HG03521 (cell line): Measurements from ENCODE around the gene MYRF.

ENCODE experiments used
- ATAC-seq: cut with Tn5 transposase; IDR thresholded peaks from one replicate; pipeline ENCODE4 v1.9.1; 2021; ENCODE audit warnings: mild to moderate bottlenecking, moderate library complexity; ENCODE audit not compliant: unreplicated experiment

MYRF gene

DNA sequence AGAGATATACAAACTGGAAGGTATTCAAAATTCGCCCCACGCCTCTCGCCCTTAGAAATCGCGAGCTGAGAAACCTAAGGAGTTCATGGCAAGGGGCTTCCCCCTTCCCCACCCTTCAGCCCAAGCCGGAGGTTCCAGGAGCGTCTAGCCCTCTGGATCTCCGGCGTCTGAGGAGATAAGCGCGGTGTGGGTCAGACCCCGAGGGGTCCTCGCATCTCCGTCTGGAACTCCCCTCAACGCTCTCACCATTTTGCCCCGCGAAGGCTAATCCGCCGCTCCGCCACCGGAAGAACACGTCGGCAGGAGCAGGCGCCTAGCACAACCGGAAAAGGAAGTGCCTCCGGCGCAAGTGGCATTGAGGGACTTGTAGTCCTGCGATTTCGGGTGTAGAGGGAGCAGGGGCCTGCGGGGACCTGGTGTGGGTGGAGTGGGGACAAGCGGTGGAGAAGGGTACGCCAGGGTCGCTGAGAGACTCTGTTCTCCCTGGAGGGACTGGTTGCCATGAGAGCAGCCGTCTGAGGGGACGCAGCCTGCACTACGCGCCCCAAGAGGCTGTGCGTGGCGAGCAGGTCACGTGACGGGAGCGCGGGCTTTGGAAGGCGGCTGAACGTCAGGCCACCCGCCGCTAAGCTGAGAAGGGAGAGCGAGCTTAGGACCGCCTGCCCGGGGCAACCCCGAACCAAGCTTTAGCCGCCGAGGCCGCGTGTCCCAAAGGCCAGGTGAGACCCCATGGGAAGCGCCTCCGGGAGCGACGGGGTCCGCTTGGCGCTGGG is 40.1 kb downstream of the MYRF start, which contains the start of the genes FEN1 and TMEM258:
FEN1 (plus strand) TSS at position 602 of the 773 bp plus-strand sequence. CDS start 2,451 bp downstream, outside the sequence.
TMEM258 (minus strand) TSS at position 290 of the 773 bp plus-strand sequence; CDS start at position 249, 41 bp downstream.
- ATAC-seq: peak; percentile 80

DNA sequence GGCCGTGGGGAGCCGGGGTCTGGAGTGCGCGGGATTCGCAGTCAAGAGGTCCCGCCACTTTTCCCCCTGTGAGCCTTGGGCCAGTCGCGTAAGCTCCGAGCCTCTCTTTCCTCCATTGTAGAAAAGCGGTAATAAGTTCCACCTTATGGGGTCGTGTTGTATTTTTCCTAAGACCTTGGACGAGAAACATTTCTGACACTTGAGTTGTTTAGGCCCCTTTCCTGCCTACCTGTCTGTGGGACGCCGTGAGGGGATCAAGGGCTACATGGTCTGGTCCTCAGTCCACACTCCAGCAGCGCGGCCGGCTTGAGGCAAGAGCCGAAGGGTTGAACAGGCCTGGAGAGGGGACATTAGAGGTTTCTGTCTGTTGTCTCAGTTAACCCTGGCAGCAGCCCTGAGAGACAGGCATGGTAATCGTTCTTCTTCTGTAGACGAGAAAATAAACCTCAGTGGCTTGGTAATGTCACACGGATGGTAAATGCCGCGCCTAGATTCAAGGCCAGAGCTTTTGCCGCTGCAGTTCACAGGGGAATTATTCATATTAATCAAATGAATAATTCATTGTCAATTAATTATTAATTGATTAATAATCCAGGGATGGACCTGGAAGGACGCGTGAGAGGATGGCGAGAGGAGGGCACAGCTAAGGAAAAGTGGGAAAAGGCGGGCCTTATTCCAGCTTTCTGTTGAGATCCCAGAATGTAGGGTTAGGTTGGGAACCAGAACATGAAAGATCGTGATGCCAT is 40.8 kb downstream of the MYRF start:
- no peak for ATAC-seq

DNA sequence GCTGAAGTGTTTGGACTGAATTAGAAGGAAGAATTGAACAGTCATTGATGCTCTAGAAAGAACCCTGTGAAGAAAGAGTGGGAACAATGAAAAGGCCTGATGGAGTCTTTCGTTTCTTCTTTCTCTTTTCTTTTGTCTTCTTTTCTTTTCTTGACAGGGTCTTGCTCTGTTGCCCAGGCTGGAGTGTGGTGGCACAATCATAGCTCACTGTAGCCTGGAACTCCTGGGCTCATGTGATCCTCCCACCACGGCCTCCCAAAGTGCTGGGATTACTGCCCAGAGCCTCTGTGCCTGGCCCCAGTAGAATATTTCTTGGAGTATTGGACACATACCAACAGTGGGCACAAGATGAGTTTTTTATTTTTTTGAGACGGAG is 41.4 kb downstream of the MYRF start:
- ATAC-seq: no peak

DNA sequence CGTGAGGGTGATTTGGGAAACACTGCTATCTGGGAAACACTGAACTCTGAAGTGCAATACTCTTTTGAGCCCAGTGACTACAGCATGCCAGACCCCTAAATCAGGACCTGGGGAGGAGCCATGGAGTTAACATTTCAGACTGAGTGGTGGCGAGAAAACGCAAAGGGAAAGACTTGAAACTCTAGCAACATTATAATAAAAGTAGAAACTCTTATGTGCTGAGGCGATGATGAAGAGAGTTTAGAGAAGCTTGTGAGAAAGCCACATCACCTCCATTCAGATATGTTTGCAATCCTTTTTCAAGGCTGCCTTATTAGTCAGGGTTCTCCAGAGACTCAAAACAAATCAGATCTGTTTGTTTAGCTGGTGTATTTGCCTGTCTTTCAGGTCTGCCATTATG is 42.1 kb downstream of the MYRF start:
- no peak for ATAC-seq

DNA sequence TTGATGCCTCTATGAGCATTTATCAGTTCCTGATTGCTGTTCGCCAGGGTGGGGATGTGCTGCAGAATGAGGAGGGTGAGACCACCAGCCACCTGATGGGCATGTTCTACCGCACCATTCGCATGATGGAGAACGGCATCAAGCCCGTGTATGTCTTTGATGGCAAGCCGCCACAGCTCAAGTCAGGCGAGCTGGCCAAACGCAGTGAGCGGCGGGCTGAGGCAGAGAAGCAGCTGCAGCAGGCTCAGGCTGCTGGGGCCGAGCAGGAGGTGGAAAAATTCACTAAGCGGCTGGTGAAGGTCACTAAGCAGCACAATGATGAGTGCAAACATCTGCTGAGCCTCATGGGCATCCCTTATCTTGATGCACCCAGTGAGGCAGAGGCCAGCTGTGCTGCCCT is 43.0 kb downstream of the MYRF start:
- ATAC-seq: no peak

DNA sequence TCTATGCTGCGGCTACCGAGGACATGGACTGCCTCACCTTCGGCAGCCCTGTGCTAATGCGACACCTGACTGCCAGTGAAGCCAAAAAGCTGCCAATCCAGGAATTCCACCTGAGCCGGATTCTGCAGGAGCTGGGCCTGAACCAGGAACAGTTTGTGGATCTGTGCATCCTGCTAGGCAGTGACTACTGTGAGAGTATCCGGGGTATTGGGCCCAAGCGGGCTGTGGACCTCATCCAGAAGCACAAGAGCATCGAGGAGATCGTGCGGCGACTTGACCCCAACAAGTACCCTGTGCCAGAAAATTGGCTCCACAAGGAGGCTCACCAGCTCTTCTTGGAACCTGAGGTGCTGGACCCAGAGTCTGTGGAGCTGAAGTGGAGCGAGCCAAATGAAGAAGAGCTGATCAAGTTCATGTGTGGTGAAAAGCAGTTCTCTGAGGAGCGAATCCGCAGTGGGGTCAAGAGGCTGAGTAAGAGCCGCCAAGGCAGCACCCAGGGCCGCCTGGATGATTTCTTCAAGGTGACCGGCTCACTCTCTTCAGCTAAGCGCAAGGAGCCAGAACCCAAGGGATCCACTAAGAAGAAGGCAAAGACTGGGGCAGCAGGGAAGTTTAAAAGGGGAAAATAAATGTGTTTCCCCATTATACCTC is 43.6 kb downstream of the MYRF start:
- ATAC-seq: no peak

DNA sequence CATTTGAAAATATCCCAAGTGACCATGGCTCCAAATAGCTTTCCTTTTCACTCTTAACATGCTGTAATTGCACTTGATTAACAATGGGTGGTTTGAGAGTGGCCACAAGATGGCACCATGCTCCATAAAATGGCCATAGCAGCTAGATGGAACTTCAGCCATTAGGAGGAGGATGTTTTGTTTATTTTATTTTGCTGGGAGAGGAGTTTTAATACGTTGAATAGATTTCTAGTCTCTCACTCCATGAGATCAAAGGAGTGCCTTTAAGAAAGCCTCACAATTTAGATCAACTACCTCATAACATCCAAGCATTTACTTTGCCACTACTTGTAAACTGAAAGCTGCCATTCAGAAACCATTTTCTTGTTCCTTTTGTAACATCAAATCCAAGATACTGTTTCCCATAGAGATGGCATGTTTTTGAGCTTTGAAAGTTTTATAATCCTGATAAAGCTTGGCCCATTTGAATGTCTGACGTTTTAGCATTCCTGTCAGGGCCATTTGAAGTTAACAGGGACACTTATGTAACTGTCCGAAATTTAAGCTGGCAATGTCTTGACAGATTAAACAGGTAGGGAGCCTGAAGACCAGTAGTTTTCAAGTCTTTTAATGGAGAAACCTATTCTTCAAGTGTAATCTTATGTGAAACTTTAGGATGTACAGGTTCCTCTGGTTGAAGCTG is 45.0 kb downstream of the MYRF start:
- no peak for ATAC-seq

DNA sequence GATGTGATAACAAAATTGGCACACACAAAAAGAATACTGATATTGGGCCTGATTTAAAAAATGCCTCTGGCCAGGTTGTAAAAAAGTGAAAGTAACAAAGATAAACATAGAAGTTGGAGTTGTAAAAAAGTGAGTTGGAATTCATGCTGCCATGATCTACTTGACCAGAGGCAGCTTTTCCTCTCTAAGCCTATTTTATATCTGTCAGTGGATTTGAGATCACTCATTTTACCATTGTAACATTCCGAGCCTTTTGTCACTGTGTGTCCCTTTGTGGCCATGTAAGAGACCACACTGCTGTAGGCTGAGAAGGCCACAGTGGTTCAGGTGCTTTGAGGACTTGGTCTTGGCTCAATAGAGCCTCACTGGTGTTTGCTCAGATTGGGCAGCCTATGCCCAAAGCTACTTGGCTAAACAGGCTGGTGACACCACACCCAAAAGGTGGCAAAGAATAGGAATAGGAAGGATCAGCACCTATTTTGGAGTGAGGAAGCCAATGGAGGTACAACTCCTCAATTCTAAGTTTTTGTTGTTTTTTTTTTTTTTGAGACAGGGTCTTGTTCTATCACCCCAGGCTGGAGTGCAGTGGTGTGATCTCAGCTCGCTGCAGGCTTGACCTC is 47.3 kb downstream of the MYRF start:
- ATAC-seq: no peak

DNA sequence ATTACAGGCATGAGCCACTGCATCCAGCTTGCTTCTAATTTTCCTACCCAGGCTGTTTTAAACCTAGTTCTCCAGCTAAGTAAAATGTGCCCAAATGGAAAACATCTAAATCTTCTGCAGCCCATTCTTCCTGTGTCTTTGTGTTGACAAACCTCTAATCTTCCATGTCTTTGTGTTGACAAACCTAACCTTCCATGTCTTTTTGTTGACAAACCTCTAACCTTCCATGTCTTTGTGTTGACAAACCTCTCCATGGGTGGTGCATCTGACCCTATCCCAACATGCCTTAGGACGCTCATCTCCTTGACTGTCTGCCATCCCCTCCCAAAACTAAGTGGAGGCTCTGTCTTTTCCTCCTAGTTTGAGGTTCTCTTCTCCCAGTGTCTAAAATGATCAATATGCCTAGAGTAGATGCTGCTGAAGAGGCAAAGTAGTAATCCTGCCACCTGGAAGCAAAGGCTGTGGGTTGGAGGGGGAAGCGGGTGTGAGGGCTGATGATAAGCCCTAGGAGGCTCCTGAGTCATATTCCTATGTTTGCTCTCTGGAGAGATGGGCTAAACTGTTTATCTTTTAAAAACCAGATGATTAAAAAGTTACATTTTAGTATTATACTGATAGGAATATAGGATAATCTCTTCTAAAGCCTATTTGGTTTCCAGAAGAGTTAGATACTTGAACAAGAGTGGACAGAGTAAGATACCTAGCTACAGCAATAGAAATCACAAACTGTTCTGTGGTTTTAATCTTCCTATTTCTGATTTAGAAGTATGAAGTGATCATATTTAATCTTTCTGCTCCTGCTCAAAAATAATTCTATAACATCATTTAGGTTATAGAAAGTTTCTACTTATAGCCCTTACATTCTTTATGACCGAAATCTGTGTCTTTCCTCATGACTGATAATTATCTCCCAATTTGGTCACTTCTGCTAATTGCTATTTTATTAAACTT is 48.2 kb downstream of the MYRF start:
- ATAC-seq: no peak

DNA sequence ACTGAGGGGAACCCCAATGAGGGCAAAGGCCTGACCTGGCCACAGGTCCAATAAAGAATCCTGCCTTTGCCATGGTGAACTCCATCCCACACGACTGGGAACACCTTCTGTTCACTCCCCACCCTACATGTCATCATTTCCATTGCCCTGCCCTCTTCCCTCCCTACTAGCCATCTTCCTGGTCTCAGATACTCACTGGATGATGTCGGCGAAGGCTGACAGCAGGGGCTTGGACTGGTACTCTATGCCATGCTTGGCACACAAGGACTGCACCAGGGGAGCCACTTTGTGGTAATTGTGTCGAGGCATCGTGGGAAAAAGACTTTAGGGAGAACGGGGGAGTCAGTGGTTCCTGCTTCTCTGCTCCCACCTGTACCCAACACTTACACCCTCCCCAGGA is 50.2 kb downstream of the MYRF start:
- ATAC-seq: no peak

DNA sequence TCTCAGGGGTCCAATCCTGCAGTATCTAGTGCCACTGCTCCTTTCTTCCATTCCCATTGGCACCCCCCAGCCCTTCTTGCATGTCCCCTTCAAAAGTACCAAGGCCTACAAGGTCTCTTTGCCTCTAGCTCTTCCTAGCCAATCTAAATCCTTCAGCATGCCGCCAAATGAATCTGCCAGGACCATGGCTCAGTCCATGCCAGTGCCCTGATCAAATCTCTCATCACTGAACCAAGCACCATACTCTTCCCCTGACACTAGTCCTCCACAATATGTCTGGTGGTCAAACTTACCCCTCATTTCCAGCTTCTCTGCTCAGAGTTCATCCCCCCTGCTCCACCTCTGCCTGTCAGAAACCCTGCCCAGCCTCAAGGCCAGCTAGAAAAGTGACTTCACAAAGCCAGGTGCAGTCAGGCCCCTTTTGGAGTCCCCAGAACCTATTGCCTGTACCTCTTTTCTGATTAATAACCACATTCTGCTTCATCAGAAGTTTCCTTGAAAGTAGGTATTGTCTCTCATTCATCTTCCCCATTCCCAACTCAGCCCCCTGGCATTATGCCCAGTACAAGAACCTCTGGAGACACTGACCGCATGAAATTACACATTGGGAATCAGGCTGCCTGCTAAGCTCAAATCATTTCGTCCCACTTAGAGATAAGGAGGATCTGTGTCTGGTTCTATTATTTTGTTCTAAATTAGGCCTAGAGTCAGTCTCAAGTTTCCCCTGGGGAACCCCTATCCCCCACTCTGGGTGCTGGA is 51.6 kb downstream of the MYRF start:
- ATAC-seq: no peak

DNA sequence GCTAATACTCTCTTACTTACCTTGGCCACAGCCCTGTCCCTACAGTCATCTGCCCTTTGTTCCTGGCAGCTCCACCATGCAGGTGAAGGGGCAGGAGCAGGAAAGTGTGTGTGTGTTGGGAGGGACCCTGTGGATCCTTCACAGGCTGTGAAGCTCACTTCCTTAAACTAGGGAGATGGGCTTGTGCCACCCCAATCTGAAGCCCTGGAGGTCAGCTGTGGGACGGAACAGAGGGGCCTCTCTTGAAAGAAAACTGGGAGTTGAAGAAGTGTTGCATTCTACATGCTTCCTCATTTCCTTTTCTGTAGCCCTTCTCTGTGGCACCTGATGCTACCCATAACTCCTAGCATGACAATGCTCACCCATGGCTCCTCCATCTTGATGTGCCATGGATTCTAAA is 52.7 kb downstream of the MYRF start:
- ATAC-seq: no peak

DNA sequence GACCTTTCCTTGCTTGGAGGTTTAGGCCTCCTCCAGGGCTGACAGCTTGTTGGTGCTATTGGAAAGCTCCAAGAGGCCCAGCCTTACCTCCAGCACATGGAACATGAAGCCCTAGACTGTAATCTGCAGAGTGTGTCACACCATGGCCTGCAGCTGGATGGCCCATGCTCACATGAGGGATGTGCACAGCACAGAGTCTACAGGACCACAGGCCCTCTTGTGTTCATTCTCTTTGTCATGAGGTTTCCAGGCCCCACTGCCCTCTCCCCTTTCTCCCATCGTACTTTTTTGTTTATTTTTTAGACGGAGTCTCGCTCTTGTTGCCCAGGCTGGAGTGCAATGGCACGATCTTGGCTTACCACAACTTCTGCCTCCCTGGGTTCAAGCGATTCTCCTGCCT is 54.3 kb downstream of the MYRF start:
- ATAC-seq: no peak

DNA sequence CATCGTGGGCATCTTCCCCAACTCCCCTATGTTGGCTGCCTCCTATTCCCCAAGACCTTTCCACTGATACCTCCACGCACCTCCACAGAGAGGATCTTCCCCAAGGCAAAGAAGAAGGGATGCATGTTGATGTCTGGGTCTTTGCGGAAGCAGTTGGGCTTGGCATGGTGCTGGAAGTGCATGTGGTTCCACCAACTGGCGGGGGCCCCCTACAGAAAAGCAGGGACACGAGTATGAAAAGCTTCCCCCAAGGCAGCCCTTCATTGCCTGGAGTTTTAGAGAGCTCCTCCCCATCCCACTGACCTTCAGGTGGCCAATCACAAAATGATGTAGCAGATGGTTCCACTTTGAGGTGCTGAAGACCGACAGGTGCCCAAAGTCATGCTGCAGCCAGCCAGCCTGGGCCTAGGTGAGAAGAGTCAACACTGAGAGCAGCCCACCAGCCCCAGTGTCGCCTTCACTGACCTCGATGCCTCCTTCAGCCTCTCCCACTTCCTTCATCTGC is 58.3 kb downstream of the MYRF start:
- no peak for ATAC-seq

DNA sequence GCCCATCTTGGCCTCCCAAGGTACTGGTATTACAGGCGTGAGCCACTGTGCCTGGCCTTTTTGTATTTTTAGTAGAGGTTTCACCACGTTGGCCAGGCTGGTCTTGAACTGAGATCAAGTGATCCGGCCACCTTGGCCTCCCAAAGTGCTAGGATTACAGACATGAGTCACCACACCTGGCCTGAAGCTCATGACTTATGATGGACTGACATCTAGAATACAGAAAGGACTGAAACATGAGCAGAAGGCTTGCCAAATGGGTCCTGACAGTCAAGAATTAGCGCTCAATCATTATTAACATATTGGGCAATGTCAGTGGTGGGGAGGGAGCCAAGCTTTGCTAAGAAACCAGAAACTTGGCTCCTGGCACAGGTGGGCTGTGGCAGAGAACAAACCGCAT is 59.4 kb downstream of the MYRF start:
- ATAC-seq: no peak

DNA sequence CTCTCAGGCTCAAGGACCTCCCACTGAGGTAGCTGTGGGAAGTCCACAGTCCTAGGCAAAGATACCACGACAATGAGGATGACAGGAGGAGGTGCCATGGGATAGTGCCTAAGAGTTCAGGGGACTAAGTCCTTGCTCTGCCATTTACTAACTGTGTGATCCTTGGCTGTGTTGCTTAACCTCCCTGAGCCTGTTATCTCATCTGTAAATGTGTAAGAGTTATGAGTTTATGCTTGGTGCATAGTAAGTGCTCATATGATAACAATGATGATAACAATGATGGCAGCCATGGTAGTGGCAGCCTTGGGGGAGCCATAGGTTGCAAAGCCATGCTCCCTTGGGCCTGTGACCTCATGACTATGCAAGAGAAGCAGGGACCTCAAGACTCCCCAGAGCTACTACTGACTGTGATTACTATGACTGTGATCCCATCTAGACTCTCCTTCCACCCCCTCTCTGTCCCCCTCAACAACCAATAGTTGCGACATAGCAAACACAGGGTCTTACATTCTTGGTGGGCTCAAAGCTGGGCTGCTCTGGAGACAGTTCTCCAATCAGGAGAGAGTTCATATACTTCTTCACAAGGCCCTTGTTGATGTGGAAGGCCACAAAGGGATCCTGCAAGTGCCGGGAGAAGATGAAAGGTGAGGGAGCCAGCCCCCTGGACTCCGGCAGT is 60.4 kb downstream of the MYRF start:
- ATAC-seq: no peak

DNA sequence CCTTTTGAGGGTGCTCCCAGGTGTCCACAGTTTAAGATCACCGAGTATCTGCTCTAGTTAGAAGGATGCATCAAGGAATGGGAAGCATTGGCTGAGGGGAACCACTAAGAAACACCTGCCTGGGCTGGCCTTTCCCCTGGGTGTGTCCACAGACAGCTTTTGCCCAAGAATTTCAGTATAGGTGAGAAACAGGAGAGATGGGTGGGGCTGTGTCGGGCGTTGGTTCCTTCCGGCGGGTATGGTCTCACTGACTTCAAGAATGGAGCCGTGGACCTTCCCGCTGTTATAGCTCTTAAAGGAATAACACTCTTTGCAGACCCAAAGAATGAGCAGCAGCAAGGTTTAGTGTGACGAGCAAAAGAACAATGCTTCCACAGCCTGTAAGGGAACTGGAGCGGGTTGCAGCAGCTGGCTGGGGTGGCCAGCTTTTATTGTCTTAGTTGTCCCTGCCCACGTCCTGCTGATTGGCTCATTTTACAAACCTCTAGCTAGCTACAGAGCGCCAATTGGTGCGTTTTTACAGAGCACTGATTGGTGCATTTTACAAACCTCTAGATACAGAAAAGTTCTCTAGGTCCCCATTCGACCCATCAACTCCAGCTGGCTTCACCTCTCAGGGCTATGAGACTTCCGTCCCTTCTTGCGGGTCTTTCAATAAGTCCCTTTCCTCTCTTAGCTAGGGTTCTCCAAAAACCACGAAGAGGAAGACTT is 62.0 kb downstream of the MYRF start:
- no peak for ATAC-seq
